Mesenchymal stem cell (in vitro differentiated cells and primary cell): Measurements from ENCODE around the gene CD7.
"Not testable (repeated sequence)": the region's sequence is repeated elsewhere in the genome, so short reads cannot be mapped to it uniquely, and the experiment has no call there.

Experiments used
- DNase-seq: peaks from one replicate; pipeline ENCODE4 v3.0.0-alpha.2; 2013
- H2AFZ ChIP-seq: one replicate; pipeline ENCODE4 v1.6.1; 2013; ENCODE audit warnings: low read depth, mild to moderate bottlenecking, control low read depth, inconsistent platforms, low read length, moderate library complexity
- H2AK5ac ChIP-seq: 2 replicates; pipeline ENCODE4 v1.6.1; 2013; ENCODE audit warnings: low read length, moderate library complexity, mild to moderate bottlenecking, inconsistent platforms; ENCODE audit not compliant: severe bottlenecking
- H2BK120ac ChIP-seq: one replicate; pipeline ENCODE4 v1.6.1; 2013; ENCODE audit warnings: low read depth, mild to moderate bottlenecking, inconsistent platforms, low read length, moderate library complexity
- H2BK12ac ChIP-seq, 2 experiments: one replicate each; pipeline ENCODE4 v1.6.1; 2013; ENCODE audit warnings: inconsistent platforms in 2 of 2, low read length in 2 of 2, mild to moderate bottlenecking in 2 of 2, moderate library complexity in 2 of 2, control low read depth in 1 of 2
- H2BK15ac ChIP-seq: one replicate; pipeline ENCODE4 v1.6.1; 2013; ENCODE audit warnings: mild to moderate bottlenecking, low read depth, inconsistent platforms; ENCODE audit not compliant: poor library complexity, severe bottlenecking
- H2BK5ac ChIP-seq: 2 replicates; pipeline ENCODE4 v1.6.1; 2013; ENCODE audit warnings: low read depth, mild to moderate bottlenecking, low read length, control low read depth, inconsistent platforms; ENCODE audit not compliant: poor library complexity, severe bottlenecking
- H3K14ac ChIP-seq, 2 experiments: one replicate each; pipeline ENCODE4 v1.6.1; 2013; ENCODE audit warnings: inconsistent platforms in 2 of 2, low read length in 2 of 2, control low read depth in 1 of 2, mild to moderate bottlenecking in 1 of 2, moderate library complexity in 1 of 2
- H3K18ac ChIP-seq, 2 experiments: one replicate each; pipeline ENCODE4 v1.6.1; 2013; ENCODE audit warnings: inconsistent platforms in 2 of 2, low read length in 2 of 2, control low read depth in 1 of 2, low read depth in 1 of 2, mild to moderate bottlenecking in 1 of 2
- H3K23ac ChIP-seq, 2 experiments: one replicate each; pipeline ENCODE4 v1.6.1; 2013; ENCODE audit warnings: inconsistent platforms in 2 of 2, low read length in 2 of 2, mild to moderate bottlenecking in 2 of 2, moderate library complexity in 2 of 2, control low read depth in 1 of 2
- H3K27ac ChIP-seq: 2 replicates; pipeline ENCODE4 v1.5.1; 2013; ENCODE audit warnings: mild to moderate bottlenecking, moderate library complexity, low read length, control low read depth, inconsistent platforms; ENCODE audit not compliant: poor library complexity, severe bottlenecking
- H3K27me3 ChIP-seq, 2 experiments: 2 replicates each; pipeline versions ENCODE4 v1.6.1 to v1.7.0; 2013; ENCODE audit warnings: low read length in 2 of 2, mild to moderate bottlenecking in 2 of 2, moderate library complexity in 2 of 2, control low read depth in 1 of 2, inconsistent platforms in 1 of 2; ENCODE audit not compliant: control insufficient read depth in 1 of 2, insufficient read depth in 1 of 2
- H3K36me3 ChIP-seq, 2 experiments: 2 replicates each; pipeline versions ENCODE4 v1.6.1 to v1.7.0; 2013; ENCODE audit warnings: low read length in 2 of 2, control low read depth in 1 of 2, inconsistent platforms in 1 of 2, low read depth in 1 of 2, mild to moderate bottlenecking in 1 of 2; ENCODE audit not compliant: insufficient read depth in 2 of 2, control insufficient read depth in 1 of 2
- H3K4ac ChIP-seq, 2 experiments: one replicate each; pipeline ENCODE4 v1.6.1; 2013; ENCODE audit warnings: inconsistent platforms in 2 of 2, low read length in 2 of 2, mild to moderate bottlenecking in 2 of 2, moderate library complexity in 2 of 2, control low read depth in 1 of 2, low read depth in 1 of 2
- H3K4me1 ChIP-seq: 2 replicates; pipeline ENCODE4 v1.6.1; 2013; ENCODE audit warnings: low read depth, low read length, control low read depth; ENCODE audit not compliant: control insufficient read depth, insufficient read depth
- H3K4me2 ChIP-seq: 2 replicates; pipeline ENCODE4 v1.6.1; 2013; ENCODE audit warnings: low read length, mild to moderate bottlenecking, inconsistent platforms; ENCODE audit not compliant: poor library complexity, severe bottlenecking
- H3K4me3 ChIP-seq, 2 experiments: 2 replicates each; pipeline versions ENCODE4 v1.5.1 to v1.7.0; 2013; ENCODE audit warnings: low read length in 2 of 2, mild to moderate bottlenecking in 2 of 2, control low read depth in 1 of 2, low read depth in 1 of 2; ENCODE audit not compliant: insufficient read depth in 1 of 2
- H3K79me1 ChIP-seq: replicated peaks from 2 replicates; pipeline ENCODE4 v1.6.1; 2013; ENCODE audit warnings: mild to moderate bottlenecking, control low read depth, low read length, inconsistent platforms; ENCODE audit not compliant: poor library complexity, severe bottlenecking
- H3K9ac ChIP-seq: 2 replicates; pipeline ENCODE4 v1.7.0; 2013; ENCODE audit warnings: mild to moderate bottlenecking, low read length, moderate library complexity
- H3K9me3 ChIP-seq: 2 replicates; pipeline ENCODE4 v1.7.0; 2013; ENCODE audit warnings: mild to moderate bottlenecking, low read length; ENCODE audit not compliant: control insufficient read depth
- H4K8ac ChIP-seq: one replicate; pipeline ENCODE4 v1.6.1; 2013; ENCODE audit warnings: inconsistent platforms, mild to moderate bottlenecking, low read length, moderate library complexity
- H4K91ac ChIP-seq: one replicate; pipeline ENCODE4 v1.6.1; 2013; ENCODE audit warnings: mild to moderate bottlenecking, low read length, inconsistent platforms
- WGBS: methylation state at CpG from one replicate; pipeline ENCODE4 v1.1.7; 2013; ENCODE audit warnings: mixed read lengths; 5-methylcytosine and 5-hydroxymethylcytosine counted together

CD7 gene

DNA sequence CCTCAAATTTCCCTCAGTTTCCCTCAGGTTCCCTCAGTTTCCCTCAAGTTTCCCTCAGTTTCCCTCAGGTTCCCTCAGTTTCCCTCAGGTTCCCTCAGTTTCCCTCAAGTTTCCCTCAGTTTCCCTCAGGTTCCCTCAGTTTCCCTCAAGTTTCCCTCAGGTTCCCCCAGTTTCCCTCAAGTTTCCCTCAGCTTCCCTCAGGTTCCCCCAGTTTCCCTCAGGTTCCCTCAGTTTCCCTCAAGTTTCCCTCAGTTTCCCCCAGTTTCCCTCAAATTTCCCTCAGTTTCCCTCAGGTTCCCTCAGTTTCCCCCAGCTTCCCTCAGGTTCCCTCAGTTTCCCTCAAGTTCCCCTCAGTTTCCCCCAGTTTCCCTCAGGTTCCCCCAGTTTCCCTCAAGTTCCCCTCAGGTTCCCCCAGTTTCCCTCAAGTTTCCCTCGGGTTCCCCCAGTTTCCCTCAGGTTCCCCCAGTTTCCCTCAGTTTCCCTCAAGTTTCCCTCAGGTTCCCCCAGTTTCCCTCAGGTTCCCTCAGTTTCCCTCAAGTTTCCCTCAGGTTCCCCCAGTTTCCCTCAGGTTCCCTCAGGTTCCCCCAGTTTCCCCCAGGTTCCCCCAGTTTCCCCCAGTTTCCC is 42.2 kb upstream of the CD7 start:
- H2BK5ac ChIP-seq, H3K36me3 ChIP-seq, H2BK15ac ChIP-seq, H3K27ac ChIP-seq, H3K79me1 ChIP-seq, H3K4ac ChIP-seq, H4K91ac ChIP-seq, H3K9ac ChIP-seq, H3K4me3 ChIP-seq, H3K23ac ChIP-seq, H4K8ac ChIP-seq, H2BK120ac ChIP-seq, H3K4me2 ChIP-seq, H2AK5ac ChIP-seq, H2BK12ac ChIP-seq, H3K18ac ChIP-seq, H3K14ac ChIP-seq, H2AFZ ChIP-seq, H3K9me3 ChIP-seq: not testable (repeated sequence)
- peak; percentile 21 for DNase-seq
- peaks cover 27% of the 10 kb centered on the region for H3K4me1 ChIP-seq
- 68% methylated on average over 1 of the region's 1 CpG for WGBS
- peaks cover 11 to 44% of the 10 kb centered on the region in 2 experiments for H3K27me3 ChIP-seq

DNA sequence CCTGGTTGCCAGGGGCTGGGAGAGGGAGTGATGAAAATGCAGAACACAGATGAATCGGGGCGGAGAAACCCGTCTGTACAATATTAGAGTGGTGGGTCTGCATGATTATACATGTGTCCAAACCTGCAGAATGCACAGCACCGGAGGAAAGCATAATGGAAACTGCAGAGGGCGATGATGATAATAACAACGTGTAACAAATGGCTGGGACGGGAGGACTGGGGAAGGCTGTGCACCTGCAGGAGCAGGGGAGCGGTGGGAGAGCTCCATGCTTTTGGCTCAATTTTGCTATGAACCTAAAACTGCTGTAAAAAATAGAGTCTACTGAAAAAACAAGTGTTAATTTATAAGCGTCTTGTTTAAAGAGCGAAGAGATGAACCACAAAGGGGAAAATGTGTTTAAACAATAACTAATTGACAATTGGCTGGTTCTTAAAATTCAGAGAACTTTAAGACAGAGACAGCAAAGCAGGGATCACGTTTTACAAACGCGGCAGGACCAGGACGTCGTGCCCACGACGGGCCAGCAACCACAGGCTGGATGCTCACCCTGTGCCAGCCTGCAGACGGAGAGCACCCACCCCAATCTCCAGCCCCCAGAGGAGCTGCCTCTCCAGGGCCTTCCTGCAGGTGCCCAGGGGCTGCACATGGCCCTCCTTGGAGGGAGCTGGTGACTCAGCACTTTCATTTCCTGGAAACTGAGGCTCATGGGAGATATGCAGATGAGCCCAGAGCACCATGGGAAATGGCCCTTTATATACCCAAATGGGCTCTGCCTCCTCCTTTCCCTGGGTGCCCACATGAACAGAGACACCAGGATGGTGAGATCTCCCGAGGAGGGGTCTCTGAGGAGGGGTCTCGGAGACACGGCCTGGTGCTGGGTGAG is 41.3 kb upstream of the CD7 start, which contains the start of gene TEX19:
Gene TEX19 (plus strand): TSS at position 783 of the 886 bp plus-strand sequence. CDS start 2,904 bp downstream, outside the sequence.
- Histone ChIP-seq H2AFZ (no peak within 1 kb of the TSS), H2AK5ac (no peak within 1 kb of the TSS), H3K27me3 (peaks cover 11 to 53% of the 10 kb centered on the region in 2 experiments), H3K27ac (no peak within 1 kb of the TSS), H3K4ac (no peak within 1 kb of the TSS), H4K8ac (peak within 1 kb of the TSS; percentile 79), H2BK12ac (no peak within 1 kb of the TSS), H2BK120ac (no peak within 1 kb of the TSS), H3K23ac (no peak within 1 kb of the TSS), H3K79me1 (no peaks in the 10 kb centered on the region), H3K36me3 (no peaks in the 10 kb centered on the region), H3K4me1 (peaks cover 27% of the 10 kb centered on the region), H3K9me3 (no peaks in the 10 kb centered on the region), H4K91ac (no peak within 1 kb of the TSS), H3K4me3 (no peak within 1 kb of the TSS), H3K9ac (no peak within 1 kb of the TSS), H3K14ac (no peak within 1 kb of the TSS), H2BK15ac (no peak within 1 kb of the TSS), H2BK5ac (no peak within 1 kb of the TSS), H3K4me2 (no peak within 1 kb of the TSS), H3K18ac (no peak within 1 kb of the TSS)
- 74% methylated on average over 20 of the region's 21 CpGs for WGBS
- DNase-seq, result peak; percentile 40

DNA sequence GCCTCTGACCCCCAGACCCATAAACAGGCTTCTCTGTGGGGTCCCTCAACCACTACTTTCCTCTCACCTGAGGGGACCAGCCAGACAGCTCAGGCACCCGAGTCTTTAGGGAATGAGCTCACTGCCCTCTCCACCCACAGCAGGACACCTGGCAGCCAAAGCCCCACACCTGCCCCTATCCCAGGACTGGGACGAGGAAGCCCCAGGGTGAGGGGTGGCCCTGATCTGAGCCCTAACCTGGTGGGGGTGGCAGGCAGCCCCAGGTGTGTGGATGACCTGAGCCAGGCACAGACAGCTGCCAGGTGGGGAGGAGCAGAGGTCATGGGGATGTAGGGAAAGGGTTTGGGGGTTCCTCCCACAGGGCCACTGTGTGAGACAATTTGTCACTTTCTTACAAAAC is 40.0 kb upstream of the CD7 start:
- no peak overlapping the region for H3K4ac ChIP-seq
- H2BK120ac ChIP-seq, result no peak overlapping the region
- no peak for DNase-seq
- H4K91ac ChIP-seq, result no peak overlapping the region
- H3K79me1 ChIP-seq, result no peaks in the 10 kb centered on the region
- H3K14ac ChIP-seq, result no peak overlapping the region
- no peak overlapping the region for H3K4me3 ChIP-seq
- peaks cover 27% of the 10 kb centered on the region for H3K4me1 ChIP-seq
- H2AK5ac ChIP-seq, result peak overlapping the region; percentile 58
- H3K23ac ChIP-seq, result no peak overlapping the region
- H3K4me2 ChIP-seq, result no peak overlapping the region
- H3K27me3 ChIP-seq, result peaks cover 11 to 53% of the 10 kb centered on the region in 2 experiments
- H2BK12ac ChIP-seq, result no peak overlapping the region
- no peak overlapping the region for H4K8ac ChIP-seq
- no peaks in the 10 kb centered on the region for H3K9me3 ChIP-seq
- no peak overlapping the region for H2BK15ac ChIP-seq
- no peaks in the 10 kb centered on the region for H3K36me3 ChIP-seq
- H2BK5ac ChIP-seq, result no peak overlapping the region
- WGBS, result 93% methylated on average over 1 of the region's 2 CpGs
- H2AFZ ChIP-seq, result no peak overlapping the region
- no peak overlapping the region for H3K9ac ChIP-seq
- H3K18ac ChIP-seq, result no peak overlapping the region
- no peak overlapping the region for H3K27ac ChIP-seq

DNA sequence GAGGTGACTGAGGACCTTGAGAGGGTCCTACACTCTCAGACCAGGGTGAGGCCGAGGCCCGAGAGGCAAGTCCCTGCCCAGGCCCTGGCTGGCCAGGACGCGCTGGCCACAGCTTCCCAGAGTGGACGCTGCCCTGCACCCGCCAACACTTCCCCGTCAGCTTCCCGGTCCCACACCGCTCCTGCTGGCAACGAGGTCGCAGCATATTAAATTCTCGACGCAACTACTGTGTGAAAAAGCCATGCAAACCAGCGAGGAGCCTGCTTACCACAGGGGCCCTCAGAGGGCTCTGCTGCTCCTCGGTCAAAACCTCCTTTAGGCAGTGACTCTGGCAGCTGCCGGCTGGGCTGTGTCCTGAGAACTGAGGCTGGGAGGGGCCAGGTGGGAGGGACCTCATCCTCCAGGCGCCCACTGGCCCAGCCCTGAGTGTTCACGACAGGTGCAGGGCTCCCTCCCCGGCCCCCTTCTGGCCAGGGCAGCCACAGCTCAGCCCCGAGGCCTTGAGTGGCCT is 39.5 kb upstream of the CD7 start:
- no peak overlapping the region for H3K4me2 ChIP-seq
- H3K4ac ChIP-seq, result no peak overlapping the region
- H4K8ac ChIP-seq, result no peak overlapping the region
- H3K9ac ChIP-seq, result no peak overlapping the region
- H3K18ac ChIP-seq, result no peak overlapping the region
- H2BK15ac ChIP-seq, result no peak overlapping the region
- H3K4me3 ChIP-seq, result no peak overlapping the region
- H3K79me1 ChIP-seq, result no peaks in the 10 kb centered on the region
- no peak overlapping the region for H2BK5ac ChIP-seq
- peaks cover 31% of the 10 kb centered on the region for H3K4me1 ChIP-seq
- no peak for DNase-seq
- 61% methylated on average over 20 of the region's 20 CpGs for WGBS
- no peaks in the 10 kb centered on the region for H3K9me3 ChIP-seq
- H3K14ac ChIP-seq, result no peak overlapping the region
- H3K23ac ChIP-seq, result peak overlapping the region in 1 of 2 experiments; percentile 27
- H2AK5ac ChIP-seq, result peak overlapping the region; percentile 83
- H3K36me3 ChIP-seq, result no peaks in the 10 kb centered on the region
- H4K91ac ChIP-seq, result no peak overlapping the region
- H2BK120ac ChIP-seq, result no peak overlapping the region
- H3K27me3 ChIP-seq, result peaks cover 11 to 50% of the 10 kb centered on the region in 2 experiments
- H2BK12ac ChIP-seq, result no peak overlapping the region
- H3K27ac ChIP-seq, result no peak overlapping the region
- no peak overlapping the region for H2AFZ ChIP-seq
